GM12878 (cell line): ENCODE data around the gene RNF32.

ENCODE experiments used
- BRCA1 ChIP-seq: IDR thresholded peaks from 2 replicates; pipeline ENCODE4 v1.6.1; 2011; ENCODE audit warnings: low read depth, low read length, improper control_type of control experiment
- CBX5 ChIP-seq: sonication (generic); IDR thresholded peaks from 2 replicates; pipeline ENCODE4 v1.6.1; 2016; ENCODE audit warnings: low read depth, moderate library complexity, mild to moderate bottlenecking, inconsistent platforms
- CREB1 ChIP-seq: IDR thresholded peaks from 2 replicates; pipeline ENCODE4 v1.6.1; 2012; ENCODE audit warnings: low read depth, mild to moderate bottlenecking, inconsistent platforms
- CTCF ChIP-seq, 3 experiments: IDR thresholded peaks in 2 of 3; conservative IDR thresholded peaks in 1 of 3; 2 replicates each; pipeline ENCODE4 v1.5.1; 2011; ENCODE audit warnings: low read depth in 3 of 3, low read length in 3 of 3, mild to moderate bottlenecking in 3 of 3, control low read depth in 2 of 3, moderate library complexity in 2 of 3, inconsistent platforms in 1 of 3, mixed read lengths in 1 of 3; ENCODE audit not compliant: control insufficient read depth in 2 of 3, insufficient read depth in 1 of 3; ENCODE audit errors: extremely low read depth in 1 of 3
- EP300 ChIP-seq, 2 experiments: fragments of 150-350 bp in 1 of 2; IDR thresholded peaks; 2 replicates each; pipeline ENCODE4 v1.6.1; 2011 to 2012; ENCODE audit warnings: low read depth in 2 of 2, low read length in 2 of 2, borderline replicate concordance in 1 of 2, improper control_type of control experiment in 1 of 2, inconsistent platforms in 1 of 2; ENCODE audit not compliant: control insufficient read depth in 1 of 2
- FOXM1 ChIP-seq: IDR thresholded peaks from 2 replicates; pipeline ENCODE4 v1.6.1; 2012; ENCODE audit warnings: low read depth, mild to moderate bottlenecking, inconsistent platforms, low read length, moderate library complexity
- JUNB ChIP-seq: IDR thresholded peaks from 2 replicates; pipeline ENCODE4 v1.6.1; 2016; ENCODE audit warnings: antibody characterized with exemption, mild to moderate bottlenecking
- NR2C2 ChIP-seq: IDR thresholded peaks from 2 replicates; pipeline ENCODE4 v1.6.1; 2011; ENCODE audit warnings: borderline replicate concordance, low read depth; ENCODE audit not compliant: control insufficient read depth, insufficient read length
- POLR2A ChIP-seq: IDR thresholded peaks from 2 replicates; pipeline ENCODE4 v1.6.1; 2011; ENCODE audit warnings: low read depth, mild to moderate bottlenecking, low read length
- SREBF2 ChIP-seq: IDR thresholded peaks from 2 replicates; pipeline ENCODE4 v1.6.1; 2012; ENCODE audit warnings: mild to moderate bottlenecking, low read length
- USF2 ChIP-seq: IDR thresholded peaks from 2 replicates; pipeline ENCODE4 v1.6.1; 2011; ENCODE audit warnings: low read depth, low read length, improper control_type of control experiment, borderline replicate concordance
- ZNF217 ChIP-seq: fragments of 450-650 bp; IDR thresholded peaks from 2 replicates; pipeline ENCODE4 v1.6.1; 2017; ENCODE audit warnings: antibody characterized with exemption, mild to moderate bottlenecking
- ZZZ3 ChIP-seq: IDR thresholded peaks from 2 replicates; pipeline ENCODE4 v1.6.1; 2011; ENCODE audit warnings: low read depth; ENCODE audit not compliant: control insufficient read depth, insufficient read length

- no peak for TF ChIP-seq USF2
- TF ChIP-seq EP300 (IDR thresholded peaks at IDR 0.05; ENCODE audit: borderline replicate concordance in 1 of 2, control insufficient read depth in 1 of 2, low read depth in 2 of 2, low read length in 2 of 2), result no peak
- no peak for TF ChIP-seq CBX5
- TF ChIP-seq CTCF (IDR thresholded peaks at IDR 0.05 in 2 of 3, conservative IDR thresholded peaks at IDR 0.05 in 1 of 3; ENCODE audit: control insufficient read depth in 2 of 3, extremely low read depth in 1 of 3, insufficient read depth in 1 of 3, low read depth in 3 of 3, low read length in 3 of 3), result no peak
- no peak for TF ChIP-seq BRCA1
- no peak for TF ChIP-seq ZNF217
- TF ChIP-seq CREB1, result no peak
- no peak for TF ChIP-seq JUNB
- TF ChIP-seq POLR2A, result no peak
- no peak for TF ChIP-seq ZZZ3
- no peak for TF ChIP-seq FOXM1
- TF ChIP-seq SREBF2, result no peak
- TF ChIP-seq NR2C2, result no peak
Observed at GRCh38 chr7:156611014-156612010, 29.3 kb upstream of the RNF32 start.
